SK-N-SH treated with all-trans-retinoic acid at 6 μM for 48 hours (cell line): ENCODE measurements around the gene LCN1.

Experiments used
- ATAC-seq: fragments of 200-7000 bp; cut with Tn5 transposase; 3 replicates; pipeline ENCODE4 v1.9.1; 2020; ENCODE audit warnings: mild to moderate bottlenecking, moderate library complexity
- BACH2 ChIP-seq: fragments of 250-450 bp; sonication (Bioruptor Pico); IDR thresholded peaks from 2 replicates; pipeline ENCODE4 v1.9.0; 2021; ENCODE audit warnings: mild to moderate bottlenecking, borderline replicate concordance
- CREB5 ChIP-seq: fragments of 250-450 bp; sonication (Bioruptor Pico); IDR thresholded peaks from 2 replicates; pipeline ENCODE4 v1.5.1; 2020; ENCODE audit warnings: low read depth, mild to moderate bottlenecking, moderate library complexity
- CSDC2 ChIP-seq: fragments of 250-450 bp; sonication (Bioruptor Pico); IDR thresholded peaks from 2 replicates; pipeline ENCODE4 v1.5.0; 2020; ENCODE audit warnings: mild to moderate bottlenecking, moderate library complexity
- CSRNP3 ChIP-seq: fragments of 250-450 bp; sonication (Bioruptor Pico); IDR thresholded peaks from 2 replicates; pipeline ENCODE4 v1.5.1; 2021; ENCODE audit warnings: mild to moderate bottlenecking, moderate library complexity
- ESRRG ChIP-seq: fragments of 250-450 bp; sonication (Bioruptor Pico); IDR thresholded peaks from 2 replicates; pipeline ENCODE4 v1.6.1; 2021; ENCODE audit warnings: mild to moderate bottlenecking
- GLIS3 ChIP-seq: fragments of 250-450 bp; sonication (Bioruptor Pico); IDR thresholded peaks from 2 replicates; pipeline ENCODE4 v1.5.0; 2020; ENCODE audit warnings: mild to moderate bottlenecking, moderate library complexity
- ISL1 ChIP-seq: fragments of 250-450 bp; sonication (Bioruptor Pico); IDR thresholded peaks from 2 replicates; pipeline ENCODE4 v2.1.2; 2022; ENCODE audit warnings: mild to moderate bottlenecking, moderate library complexity
- OSR1 ChIP-seq: fragments of 250-450 bp; sonication (Bioruptor Pico); IDR thresholded peaks from 2 replicates; pipeline ENCODE4 v1.8.0; 2022; ENCODE audit warnings: moderate library complexity, mild to moderate bottlenecking, inconsistent platforms
- PATZ1 ChIP-seq: fragments of 250-450 bp; sonication (Bioruptor Pico); IDR thresholded peaks from 2 replicates; pipeline ENCODE4 v1.8.0; 2020; ENCODE audit warnings: mild to moderate bottlenecking, moderate library complexity, borderline replicate concordance
- PPARA ChIP-seq: fragments of 250-450 bp; sonication (Bioruptor Pico); IDR thresholded peaks from 2 replicates; pipeline ENCODE4 v1.5.0; 2020; ENCODE audit warnings: mild to moderate bottlenecking, borderline replicate concordance
- RARB ChIP-seq: fragments of 250-450 bp; sonication (Bioruptor Pico); IDR thresholded peaks from 2 replicates; pipeline ENCODE4 v1.8.0; 2021; ENCODE audit warnings: mild to moderate bottlenecking, moderate library complexity
- SNAI2 ChIP-seq: fragments of 250-450 bp; sonication (Bioruptor Pico); IDR thresholded peaks from 2 replicates; pipeline ENCODE4 v1.5.0; 2020; ENCODE audit warnings: mild to moderate bottlenecking, moderate library complexity
- TCF4 ChIP-seq: fragments of 250-450 bp; sonication (Bioruptor Pico); IDR thresholded peaks from 2 replicates; pipeline ENCODE4 v1.8.0; 2021; ENCODE audit warnings: mild to moderate bottlenecking, moderate library complexity, borderline replicate concordance
- TOX ChIP-seq: fragments of 250-450 bp; sonication (Bioruptor Pico); IDR thresholded peaks from 2 replicates; pipeline ENCODE4 v1.8.0; 2021; ENCODE audit warnings: mild to moderate bottlenecking, moderate library complexity, borderline replicate concordance
- TSHZ2 ChIP-seq: fragments of 250-450 bp; sonication (Bioruptor Pico); IDR thresholded peaks from 2 replicates; pipeline ENCODE4 v1.5.0; 2020; ENCODE audit warnings: mild to moderate bottlenecking, moderate library complexity
- ZC3H10 ChIP-seq: fragments of 250-450 bp; sonication (Bioruptor Pico); IDR thresholded peaks from 2 replicates; pipeline ENCODE4 v1.5.1; 2021; ENCODE audit warnings: mild to moderate bottlenecking, moderate library complexity
- ZFP3 ChIP-seq: fragments of 250-450 bp; sonication (Bioruptor Pico); IDR thresholded peaks from 2 replicates; pipeline ENCODE4 v1.5.0; 2020; ENCODE audit warnings: mild to moderate bottlenecking, moderate library complexity
- ZFP30 ChIP-seq: fragments of 450-650 bp; formaldehyde crosslinking; IDR thresholded peaks from 2 replicates; pipeline ENCODE4 v1.5.0; 2022; ENCODE audit warnings: mild to moderate bottlenecking, moderate library complexity
- ZNF565 ChIP-seq: fragments of 450-650 bp; formaldehyde crosslinking; conservative IDR thresholded peaks from 2 replicates; pipeline ENCODE4 v1.5.0; 2020; ENCODE audit warnings: low read depth, mild to moderate bottlenecking, moderate library complexity
- ZNF70 ChIP-seq: fragments of 450-650 bp; formaldehyde crosslinking; IDR thresholded peaks from 2 replicates; pipeline ENCODE4 v1.5.0; 2020; ENCODE audit warnings: mild to moderate bottlenecking, moderate library complexity
- ZNF8 ChIP-seq: fragments of 450-650 bp; formaldehyde crosslinking; IDR thresholded peaks from 2 replicates; pipeline ENCODE4 v1.5.0; 2020; ENCODE audit warnings: mild to moderate bottlenecking, moderate library complexity

LCN1 gene

GRCh38 chr9:135489188-135489906 is 31.9 kb upstream of the LCN1 start (continued):
- TF ChIP-seq TCF4 (CRISPR knock-in tag) (no peak), TSHZ2 (CRISPR knock-in tag) (no peak), ZNF8 (no peak), PPARA (CRISPR knock-in tag) (no peak), OSR1 (no peak), ESRRG (CRISPR knock-in tag) (no peak), BACH2 (no peak)

GRCh38 chr9:135490166-135490870 is 30.9 kb upstream of the LCN1 start:
- no peak for ATAC-seq
- no peak for TF ChIP-seq ZC3H10 (CRISPR knock-in tag)
- TF ChIP-seq TSHZ2 (CRISPR knock-in tag), result no peak
- TF ChIP-seq ZFP30, result no peak
- no peak for TF ChIP-seq PATZ1 (CRISPR knock-in tag)
- no peak for TF ChIP-seq OSR1
- no peak for TF ChIP-seq CSRNP3
- no peak for TF ChIP-seq ZNF70 (CRISPR knock-in tag)
- TF ChIP-seq SNAI2, result no peak
- TF ChIP-seq BACH2, result no peak
- TF ChIP-seq, all 23 proteins: peak for 0

GRCh38 chr9:135490980-135491464 is 30.2 kb upstream of the LCN1 start:
- no peak for ATAC-seq
- TF ChIP-seq ZNF8 (no peak), RARB (CRISPR knock-in tag) (no peak), GLIS3 (CRISPR knock-in tag) (no peak), TCF4 (CRISPR knock-in tag) (no peak), TOX (CRISPR knock-in tag) (no peak), CREB5 (CRISPR knock-in tag) (no peak), ZNF565 (CRISPR knock-in tag) (no peak), ZFP30 (no peak), ESRRG (CRISPR knock-in tag) (no peak), BACH2 (no peak), ZC3H10 (CRISPR knock-in tag) (no peak), ISL1 (CRISPR knock-in tag) (no peak), CSDC2 (CRISPR knock-in tag) (no peak), ZNF70 (CRISPR knock-in tag) (no peak), CSRNP3 (no peak), PATZ1 (CRISPR knock-in tag) (no peak), ZFP3 (CRISPR knock-in tag) (no peak), OSR1 (no peak)
